Measurements from ENCODE around the gene PTPRE. TPM values are rescaled to one million over a fixed set of nuclear protein-coding genes. Genes with fewer than 3 reads are reported as not detected.
"Not testable (repeated sequence)": the region's sequence is repeated elsewhere in the genome, so short reads cannot be mapped to it uniquely, and the experiment has no call there.

PTPRE gene
- polyA plus RNA-seq, 1 donor from 2014 or later = 4.1 TPM

DNA sequence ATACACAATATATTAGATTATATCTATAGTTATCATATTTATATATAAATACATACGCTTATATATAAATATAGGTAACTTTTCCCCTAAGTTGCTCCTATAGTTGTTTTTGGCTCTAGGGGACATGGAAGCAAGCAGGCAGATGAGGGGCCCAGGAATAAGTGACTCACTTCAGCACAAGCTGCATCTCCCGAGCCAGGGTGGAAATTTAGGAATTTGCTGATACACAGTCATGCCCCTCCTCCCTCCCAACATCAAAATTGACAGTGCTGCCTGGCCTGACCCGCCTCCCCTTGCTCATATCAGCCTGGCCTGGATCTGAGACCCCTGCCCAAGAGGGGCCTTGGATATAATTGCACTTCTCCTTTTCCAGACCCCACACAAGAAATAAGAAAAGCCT is 185.6 kb downstream of the PTPRE start:
- no peaks in the 10 kb centered on the region for H3K9me3 ChIP-seq (ENCODE audit: low read length)

DNA sequence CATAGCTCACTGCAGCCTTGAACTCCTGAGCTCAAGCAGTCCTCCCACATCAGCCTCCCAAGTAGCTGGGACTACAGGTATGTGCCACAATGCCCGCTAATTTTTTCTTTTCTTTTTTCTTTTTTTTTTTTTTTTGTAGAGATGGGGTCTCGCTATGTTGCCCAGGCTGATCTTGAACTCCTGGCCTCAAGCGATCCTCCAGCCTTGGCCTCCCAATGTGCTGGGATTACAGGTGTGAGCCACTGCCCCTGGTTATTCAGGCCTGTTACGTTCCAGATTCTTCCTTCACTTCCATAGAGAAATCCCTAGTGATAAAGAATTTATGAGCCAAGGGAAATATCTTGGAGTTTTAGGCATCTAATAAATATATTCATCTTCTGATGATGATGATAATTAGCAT is 187.7 kb downstream of the PTPRE start:
- H3K4me2 ChIP-seq (ENCODE audit: low read length) = not testable (repeated sequence)

More for the DNA sequence above, 185.6 kb downstream of the PTPRE start:
- Histone ChIP-seq H3K36me3 (ENCODE audit: insufficient read depth, low read length) (no peaks in the 10 kb centered on the region), H3K9me2 (ENCODE audit: insufficient read depth, low read length) (no peaks in the 10 kb centered on the region), H3K79me2 (replicated peaks; ENCODE audit: insufficient read depth, low read length) (no peaks in the 10 kb centered on the region), H3K27me3 (ENCODE audit: insufficient read depth, low read depth, low read length) (no peaks in the 10 kb centered on the region), H3F3A (ENCODE audit: insufficient read depth, low read length, poor library complexity, severe bottlenecking) (no peaks in the 10 kb centered on the region), H4K20me1 (ENCODE audit: insufficient read depth) (no peaks in the 10 kb centered on the region), H3K27ac (ENCODE audit: low read length) (no peak overlapping the region), H3K4me2 (ENCODE audit: low read length) (no peak overlapping the region), H3K9ac (ENCODE audit: low read length) (no peak overlapping the region), H3K4me3 (ENCODE audit: low read length) (no peak overlapping the region), H2AFZ (ENCODE audit: low read depth, low read length) (no peak overlapping the region)
- TF ChIP-seq, protein P1, sequence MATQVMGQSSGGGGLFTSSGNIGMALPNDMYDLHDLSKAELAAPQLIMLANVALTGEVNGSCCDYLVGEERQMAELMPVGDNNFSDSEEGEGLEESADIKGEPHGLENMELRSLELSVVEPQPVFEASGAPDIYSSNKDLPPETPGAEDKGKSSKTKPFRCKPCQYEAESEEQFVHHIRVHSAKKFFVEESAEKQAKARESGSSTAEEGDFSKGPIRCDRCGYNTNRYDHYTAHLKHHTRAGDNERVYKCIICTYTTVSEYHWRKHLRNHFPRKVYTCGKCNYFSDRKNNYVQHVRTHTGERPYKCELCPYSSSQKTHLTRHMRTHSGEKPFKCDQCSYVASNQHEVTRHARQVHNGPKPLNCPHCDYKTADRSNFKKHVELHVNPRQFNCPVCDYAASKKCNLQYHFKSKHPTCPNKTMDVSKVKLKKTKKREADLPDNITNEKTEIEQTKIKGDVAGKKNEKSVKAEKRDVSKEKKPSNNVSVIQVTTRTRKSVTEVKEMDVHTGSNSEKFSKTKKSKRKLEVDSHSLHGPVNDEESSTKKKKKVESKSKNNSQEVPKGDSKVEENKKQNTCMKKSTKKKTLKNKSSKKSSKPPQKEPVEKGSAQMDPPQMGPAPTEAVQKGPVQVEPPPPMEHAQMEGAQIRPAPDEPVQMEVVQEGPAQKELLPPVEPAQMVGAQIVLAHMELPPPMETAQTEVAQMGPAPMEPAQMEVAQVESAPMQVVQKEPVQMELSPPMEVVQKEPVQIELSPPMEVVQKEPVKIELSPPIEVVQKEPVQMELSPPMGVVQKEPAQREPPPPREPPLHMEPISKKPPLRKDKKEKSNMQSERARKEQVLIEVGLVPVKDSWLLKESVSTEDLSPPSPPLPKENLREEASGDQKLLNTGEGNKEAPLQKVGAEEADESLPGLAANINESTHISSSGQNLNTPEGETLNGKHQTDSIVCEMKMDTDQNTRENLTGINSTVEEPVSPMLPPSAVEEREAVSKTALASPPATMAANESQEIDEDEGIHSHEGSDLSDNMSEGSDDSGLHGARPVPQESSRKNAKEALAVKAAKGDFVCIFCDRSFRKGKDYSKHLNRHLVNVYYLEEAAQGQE (IDR thresholded peaks at IDR 0.05; ENCODE audit: borderline replicate concordance) = no peak
- TF ChIP-seq TAF1 (IDR thresholded peaks at IDR 0.05; ENCODE audit: low read depth) (no peak), EP300 (conservative IDR thresholded peaks at IDR 0.05; ENCODE audit: poor library complexity, severe bottlenecking) (no peak), MXI1 (conservative IDR thresholded peaks at IDR 0.05; ENCODE audit: poor library complexity, severe bottlenecking) (no peak), EZH2 (IDR thresholded peaks at IDR 0.05; ENCODE audit: borderline replicate concordance, insufficient read depth, low read length, poor library complexity, severe bottlenecking) (no peak), RAD21 (conservative IDR thresholded peaks at IDR 0.05) (no peak), SMC3 (conservative IDR thresholded peaks at IDR 0.05; ENCODE audit: poor library complexity) (no peak), POLR2AphosphoS5 (IDR thresholded peaks at IDR 0.05) (no peak)
- TF ChIP-seq, protein P2, sequence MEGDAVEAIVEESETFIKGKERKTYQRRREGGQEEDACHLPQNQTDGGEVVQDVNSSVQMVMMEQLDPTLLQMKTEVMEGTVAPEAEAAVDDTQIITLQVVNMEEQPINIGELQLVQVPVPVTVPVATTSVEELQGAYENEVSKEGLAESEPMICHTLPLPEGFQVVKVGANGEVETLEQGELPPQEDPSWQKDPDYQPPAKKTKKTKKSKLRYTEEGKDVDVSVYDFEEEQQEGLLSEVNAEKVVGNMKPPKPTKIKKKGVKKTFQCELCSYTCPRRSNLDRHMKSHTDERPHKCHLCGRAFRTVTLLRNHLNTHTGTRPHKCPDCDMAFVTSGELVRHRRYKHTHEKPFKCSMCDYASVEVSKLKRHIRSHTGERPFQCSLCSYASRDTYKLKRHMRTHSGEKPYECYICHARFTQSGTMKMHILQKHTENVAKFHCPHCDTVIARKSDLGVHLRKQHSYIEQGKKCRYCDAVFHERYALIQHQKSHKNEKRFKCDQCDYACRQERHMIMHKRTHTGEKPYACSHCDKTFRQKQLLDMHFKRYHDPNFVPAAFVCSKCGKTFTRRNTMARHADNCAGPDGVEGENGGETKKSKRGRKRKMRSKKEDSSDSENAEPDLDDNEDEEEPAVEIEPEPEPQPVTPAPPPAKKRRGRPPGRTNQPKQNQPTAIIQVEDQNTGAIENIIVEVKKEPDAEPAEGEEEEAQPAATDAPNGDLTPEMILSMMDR (IDR thresholded peaks at IDR 0.05; ENCODE audit: poor library complexity, severe bottlenecking) = no peak

More for the DNA sequence above, 187.7 kb downstream of the PTPRE start:
- H3K4me3 ChIP-seq (ENCODE audit: low read length); H3K27me3 ChIP-seq (ENCODE audit: insufficient read depth, low read depth, low read length); H2AFZ ChIP-seq (ENCODE audit: low read depth, low read length); H3K9me2 ChIP-seq (ENCODE audit: insufficient read depth, low read length); H3K36me3 ChIP-seq (ENCODE audit: insufficient read depth, low read length); H3K9ac ChIP-seq (ENCODE audit: low read length); H3K79me2 ChIP-seq (replicated peaks; ENCODE audit: insufficient read depth, low read length); H4K20me1 ChIP-seq (ENCODE audit: insufficient read depth); H3K9me3 ChIP-seq (ENCODE audit: low read length); H3K27ac ChIP-seq (ENCODE audit: low read length); H3F3A ChIP-seq (ENCODE audit: insufficient read depth, low read length, poor library complexity, severe bottlenecking): not testable (repeated sequence)

All from neural cell (in vitro differentiated cells).